KG1 (cell line): Measurements from ENCODE around the gene PPP1R12C.

Experiments
- DNase-seq: peaks from one replicate; lab custom pipeline; 2025; lab: John Stamatoyannopoulos, UW

Gene PPP1R12C

DNA sequence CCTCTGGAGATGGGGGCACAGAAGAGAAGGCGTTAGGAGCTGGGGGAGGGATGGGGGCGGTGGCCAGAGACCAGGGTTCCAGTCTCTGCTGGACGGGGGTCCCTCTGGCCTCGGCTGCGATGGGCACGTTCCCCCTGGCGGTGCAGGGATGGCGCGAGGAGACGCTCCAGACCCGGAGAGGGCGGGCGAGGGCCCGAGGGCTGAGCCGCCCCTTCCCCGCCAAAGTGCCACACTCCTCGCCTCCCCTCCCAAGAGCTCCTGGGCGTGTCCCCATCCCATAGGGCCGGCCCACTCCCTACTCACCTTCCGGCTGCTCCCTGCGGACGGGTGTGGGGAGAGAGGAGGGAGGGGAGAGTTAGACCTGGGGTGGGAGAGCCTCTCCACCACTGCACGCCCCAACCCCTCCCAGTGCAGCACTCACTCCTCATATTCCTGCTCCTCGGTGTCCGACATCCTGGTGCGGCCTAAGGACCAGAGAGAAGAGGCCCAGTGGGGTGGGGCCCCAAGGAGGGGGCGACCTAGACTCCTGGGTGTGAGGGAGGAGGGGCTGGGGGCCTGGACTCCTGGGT lies 29.4 kb upstream of the PPP1R12C start:
- DNase-seq, result no peak

- peak; percentile 24 for DNase-seq
Observed at GRCh38 chr19:55146078-55146704, 28.8 kb upstream of the PPP1R12C start.

GRCh38 chr19:55145232-55145631 lies 27.8 kb upstream of the PPP1R12C start:
- no peak for DNase-seq

- no peak for DNase-seq
Observed at GRCh38 chr19:55141696-55142095, 24.3 kb upstream of the PPP1R12C start.

DNA sequence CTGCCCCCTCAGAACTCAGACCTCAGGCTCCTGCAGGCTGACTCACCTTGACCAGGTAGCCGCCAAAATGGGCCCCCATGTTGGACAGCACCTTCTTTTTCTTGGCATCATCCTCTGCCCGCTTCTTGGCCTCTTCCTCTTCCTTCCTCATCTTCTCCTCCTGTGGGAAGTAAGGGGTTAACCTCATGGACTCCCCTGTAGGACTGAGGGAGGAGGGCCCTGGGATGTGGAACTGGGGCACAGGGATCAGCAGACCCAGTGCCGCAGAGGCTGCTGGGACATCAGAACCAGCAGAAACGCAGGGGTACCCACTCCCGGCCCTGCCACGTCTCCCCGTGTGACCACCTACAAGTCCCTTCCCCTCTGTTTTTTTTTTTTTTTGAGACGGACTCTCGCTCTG lies 20.5 kb upstream of the PPP1R12C start:
- DNase-seq, result no peak

DNA sequence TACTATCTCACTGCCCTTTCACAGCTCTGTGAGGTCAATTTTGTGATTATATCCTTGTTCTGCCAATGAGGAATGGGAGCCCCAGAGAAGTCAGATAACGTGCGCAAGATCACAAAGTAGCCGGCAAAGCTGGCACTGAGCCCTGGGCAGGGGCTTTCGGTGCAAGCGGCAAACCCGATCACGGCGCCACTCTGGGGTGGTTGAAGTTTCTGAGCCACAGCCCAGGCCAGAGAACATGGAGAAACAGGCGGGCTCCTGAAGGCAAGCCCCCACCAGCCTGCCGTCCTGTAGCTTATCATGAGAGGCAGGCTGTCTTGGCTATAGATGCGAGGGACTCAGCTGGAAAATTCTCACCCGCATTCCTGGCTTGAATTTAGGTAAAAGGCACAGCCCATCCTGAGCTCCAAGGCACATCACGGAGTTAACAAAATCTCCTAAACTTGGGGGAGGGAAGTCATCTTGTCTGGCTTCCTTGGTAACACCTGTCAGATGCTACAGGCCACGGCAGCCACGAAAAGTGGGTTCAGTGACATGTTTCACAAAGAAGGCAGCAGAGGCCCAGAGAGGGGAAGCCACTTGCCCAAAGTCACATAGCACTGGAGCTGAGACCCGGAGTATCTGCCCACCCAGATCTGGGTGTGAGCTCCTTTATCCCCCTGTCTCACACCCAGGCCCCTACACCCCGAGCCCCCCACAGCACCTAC lies 19.1 kb upstream of the PPP1R12C start:
- DNase-seq, result no peak

- no peak for DNase-seq
Observed at GRCh38 chr19:55134736-55135135, 17.3 kb upstream of the PPP1R12C start.

- no peak for DNase-seq
Observed at GRCh38 chr19:55133639-55134444, 16.4 kb upstream of the PPP1R12C start.

- DNase-seq, result no peak
Observed at GRCh38 chr19:55132453-55133129, 15.2 kb upstream of the PPP1R12C start.

DNA sequence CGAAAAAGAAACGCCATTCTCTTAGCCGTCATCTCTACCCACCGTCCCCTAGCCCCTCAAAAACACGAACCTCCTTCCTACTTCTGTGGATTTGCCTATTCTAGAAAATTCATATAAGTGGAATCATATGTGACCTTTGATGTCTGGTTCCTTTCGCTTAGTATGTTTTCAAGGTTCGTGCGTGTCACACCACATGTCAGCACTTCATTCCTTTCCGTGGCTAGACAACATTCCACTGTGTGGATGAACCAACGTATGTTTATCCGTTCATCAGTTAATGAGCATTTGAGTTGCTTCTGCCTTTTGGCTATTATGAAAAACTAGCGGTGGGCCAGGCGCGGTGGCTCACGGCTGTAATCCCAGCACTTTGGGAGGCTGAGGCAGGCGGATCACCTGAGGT lies 14.0 kb upstream of the PPP1R12C start:
- no peak for DNase-seq

DNA sequence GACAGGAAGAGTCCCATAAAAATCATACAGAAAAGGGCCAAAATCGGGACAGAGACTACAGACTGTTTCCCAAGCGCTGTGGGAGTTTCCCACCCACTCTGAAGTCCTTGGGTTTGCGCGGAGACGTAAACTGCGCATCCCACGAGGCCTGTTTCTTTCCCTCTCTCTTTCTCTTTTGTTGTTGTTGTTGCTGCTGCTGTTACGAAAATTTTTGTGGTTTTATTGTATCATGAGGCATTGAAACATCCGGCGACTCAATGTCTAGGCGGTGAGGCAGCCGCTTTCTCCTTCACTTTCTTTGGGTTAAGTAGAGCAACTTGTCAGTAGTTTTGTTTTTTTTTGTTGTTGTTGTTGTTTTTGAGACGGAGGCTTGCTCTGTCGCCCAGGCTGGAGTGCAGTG lies 1.6 kb upstream of the PPP1R12C start:
- DNase-seq, result no peak

DNA sequence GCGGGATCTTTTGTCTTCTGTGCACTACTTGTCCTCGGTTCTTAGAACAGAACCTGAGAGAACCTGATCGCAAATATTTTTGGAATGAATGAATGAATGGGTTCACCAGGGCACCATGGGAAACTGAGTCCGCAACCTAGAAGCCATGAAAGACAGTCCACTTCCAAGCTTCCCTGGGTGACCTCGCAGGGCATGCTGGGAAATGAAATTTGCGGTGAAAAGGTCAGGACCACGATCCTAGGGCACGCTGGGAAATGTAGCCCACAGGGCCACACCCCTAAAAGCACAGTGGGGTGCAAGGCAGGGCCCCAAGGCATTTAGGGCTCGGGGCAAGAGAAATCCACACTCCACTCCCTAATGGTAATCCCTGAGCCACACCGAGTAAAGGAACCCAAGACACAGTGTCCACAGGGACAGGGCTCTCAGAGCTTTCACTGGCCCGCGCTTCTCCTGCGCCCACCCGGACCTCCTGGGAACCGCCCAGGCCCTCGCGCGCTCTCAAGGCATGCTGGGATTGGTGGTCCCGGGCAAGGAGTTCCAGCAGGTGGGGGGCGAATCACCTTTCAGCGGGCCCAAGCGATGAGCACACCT lies 1.1 kb upstream of the PPP1R12C start:
- DNase-seq, result no peak

DNA sequence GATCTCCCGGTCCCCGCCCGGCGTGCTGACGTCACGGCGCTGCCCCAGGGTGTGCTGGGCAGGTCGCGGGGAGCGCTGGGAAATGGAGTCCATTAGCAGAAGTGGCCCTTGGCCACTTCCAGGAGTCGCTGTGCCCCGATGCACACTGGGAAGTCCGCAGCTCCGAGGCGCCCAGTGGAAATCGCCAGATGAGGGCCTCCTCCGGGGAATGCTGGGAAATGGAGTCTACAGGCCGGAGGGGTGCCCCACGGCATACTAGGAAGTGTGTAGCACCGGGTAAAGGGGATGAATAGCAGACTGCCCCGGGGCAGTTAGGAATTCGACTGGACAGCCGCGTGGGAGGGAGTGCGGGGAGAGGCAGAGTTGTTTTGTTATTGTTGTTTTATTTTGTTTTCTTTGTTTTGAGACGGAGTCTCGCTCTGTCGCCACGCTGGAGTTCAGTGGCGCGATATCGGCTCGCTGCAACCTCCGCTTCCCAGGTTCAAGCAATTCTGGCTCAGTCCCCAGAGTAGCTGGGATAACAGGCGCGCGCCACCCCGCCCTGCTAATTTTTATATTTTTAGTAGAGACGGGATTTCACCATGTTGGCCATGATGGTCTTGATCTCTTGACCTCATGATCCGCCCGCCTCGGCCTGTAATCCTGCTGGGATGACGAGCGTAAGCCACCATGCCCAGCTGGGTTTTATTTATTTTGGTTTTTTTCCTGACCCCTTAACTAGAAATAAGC lies 390 bp upstream of the PPP1R12C start:
- peak; percentile 97 for DNase-seq

GRCh38 chr19:55116232-55116858 lies 1.1 kb downstream of the PPP1R12C start:
- no peak for DNase-seq

DNA sequence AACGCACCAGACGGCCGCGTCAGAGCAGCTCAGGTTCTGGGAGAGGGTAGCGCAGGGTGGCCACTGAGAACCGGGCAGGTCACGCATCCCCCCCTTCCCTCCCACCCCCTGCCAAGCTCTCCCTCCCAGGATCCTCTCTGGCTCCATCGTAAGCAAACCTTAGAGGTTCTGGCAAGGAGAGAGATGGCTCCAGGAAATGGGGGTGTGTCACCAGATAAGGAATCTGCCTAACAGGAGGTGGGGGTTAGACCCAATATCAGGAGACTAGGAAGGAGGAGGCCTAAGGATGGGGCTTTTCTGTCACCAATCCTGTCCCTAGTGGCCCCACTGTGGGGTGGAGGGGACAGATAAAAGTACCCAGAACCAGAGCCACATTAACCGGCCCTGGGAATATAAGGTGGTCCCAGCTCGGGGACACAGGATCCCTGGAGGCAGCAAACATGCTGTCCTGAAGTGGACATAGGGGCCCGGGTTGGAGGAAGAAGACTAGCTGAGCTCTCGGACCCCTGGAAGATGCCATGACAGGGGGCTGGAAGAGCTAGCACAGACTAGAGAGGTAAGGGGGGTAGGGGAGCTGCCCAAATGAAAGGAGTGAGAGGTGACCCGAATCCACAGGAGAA lies 1.9 kb downstream of the PPP1R12C start:
- no peak for DNase-seq

DNA sequence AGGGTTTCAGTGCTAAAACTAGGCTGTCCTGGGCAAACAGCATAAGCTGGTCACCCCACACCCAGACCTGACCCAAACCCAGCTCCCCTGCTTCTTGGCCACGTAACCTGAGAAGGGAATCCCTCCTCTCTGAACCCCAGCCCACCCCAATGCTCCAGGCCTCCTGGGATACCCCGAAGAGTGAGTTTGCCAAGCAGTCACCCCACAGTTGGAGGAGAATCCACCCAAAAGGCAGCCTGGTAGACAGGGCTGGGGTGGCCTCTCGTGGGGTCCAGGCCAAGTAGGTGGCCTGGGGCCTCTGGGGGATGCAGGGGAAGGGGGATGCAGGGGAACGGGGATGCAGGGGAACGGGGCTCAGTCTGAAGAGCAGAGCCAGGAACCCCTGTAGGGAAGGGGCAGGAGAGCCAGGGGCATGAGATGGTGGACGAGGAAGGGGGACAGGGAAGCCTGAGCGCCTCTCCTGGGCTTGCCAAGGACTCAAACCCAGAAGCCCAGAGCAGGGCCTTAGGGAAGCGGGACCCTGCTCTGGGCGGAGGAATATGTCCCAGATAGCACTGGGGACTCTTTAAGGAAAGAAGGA lies 2.8 kb downstream of the PPP1R12C start:
- no peak for DNase-seq

GRCh38 chr19:55113570-55114039 lies 3.8 kb downstream of the PPP1R12C start:
- no peak for DNase-seq

GRCh38 chr19:55112777-55113569 lies 4.5 kb downstream of the PPP1R12C start:
- DNase-seq, result no peak
